AG04449 (cell line): ENCODE results near the gene WDR82.
A peak's percentile ranks its signal among the peaks of the same experiment; 100 is the strongest.

ENCODE experiments used
- CTCF ChIA-PET: fragments of 350-600 bp; formaldehyde crosslinking; extraction: SDS; loops from one replicate; lab custom pipeline; 2021; ENCODE audit warnings: antibody characterized with exemption; lab: Yijun Ruan, JAX
- POLR2A ChIA-PET: fragments of 400-600, 350-600 bp; formaldehyde crosslinking; extraction: SDS; loops from one replicate; lab custom pipeline; 2020; ENCODE audit warnings: antibody characterized with exemption, inconsistent platforms; lab: Yijun Ruan, JAX
- DNase-seq: peaks from one replicate; pipeline ENCODE4 v3.0.0-alpha.2; 2010; ENCODE audit warnings: low read depth, low spot score
- H3K4me3 ChIP-seq: 2 replicates; pipeline ENCODE4 v1.5.1; 2011; ENCODE audit warnings: low read depth, mild to moderate bottlenecking, control low read depth, low read length
- CTCF ChIP-seq: IDR thresholded peaks from one replicate; pipeline ENCODE4 v1.5.1; 2011; ENCODE audit warnings: mild to moderate bottlenecking, moderate library complexity, low read length, control low read depth, inconsistent platforms; ENCODE audit not compliant: insufficient read depth; ENCODE audit errors: missing control alignments

The WDR82 gene

GRCh38 chr3:52231502-52232278 is 46.8 kb downstream of the WDR82 start:
- DNase-seq, result no peak
- H3K4me3 ChIP-seq, result no peak overlapping the region
- peak; percentile 82 for TF ChIP-seq CTCF
- CTCF ChIA-PET, result interaction anchor here (0.8 to 14.4 kb wide), 17 partner anchors 8 to 111 kb away, joined by 3 to 336 read pairs (median 4); partner anchors contain the start of gene TLR9
- POLR2A ChIA-PET, result interaction anchor here (0.7 kb wide), 1 partner anchor 53 kb away, joined by 3 read pairs; no protein-coding TSS in a partner anchor

GRCh38 chr3:52230889-52231499 is 47.5 kb downstream of the WDR82 start:
- no peak overlapping the region for H3K4me3 ChIP-seq
- POLR2A ChIA-PET, result interaction anchor here (0.7 kb wide), 1 partner anchor 54 kb away, joined by 3 read pairs; no protein-coding TSS in a partner anchor
- DNase-seq, result no peak
- CTCF ChIA-PET, result interaction anchor here (0.7 to 14.4 kb wide), 12 partner anchors 9 to 216 kb away, joined by 3 to 336 read pairs (median 4); partner anchors contain the start of gene TLR9
- no peak for TF ChIP-seq CTCF

GRCh38 chr3:52230461-52230860 is 48.0 kb downstream of the WDR82 start:
- TF ChIP-seq CTCF, result no peak
- H3K4me3 ChIP-seq, result no peak overlapping the region
- CTCF ChIA-PET, result interaction anchor here (0.7 to 14.4 kb wide), 9 partner anchors 10 to 217 kb away, joined by 3 to 336 read pairs (median 5); partner anchors contain the start of gene TLR9
- POLR2A ChIA-PET, result no interaction called here
- DNase-seq, result no peak

- ChIA-PET CTCF (interaction anchor here (1.0 to 14.4 kb wide), 3 partner anchors 11 to 109 kb away, joined by 3 to 336 read pairs (median 50); partner anchors contain the start of gene TLR9), POLR2A (no interaction called here)
- no peak for TF ChIP-seq CTCF
- DNase-seq, result no peak
- H3K4me3 ChIP-seq, result no peak overlapping the region
Measured at GRCh38 chr3:52229656-52230055, 48.8 kb downstream of the WDR82 start.

GRCh38 chr3:52228751-52229291 is 49.6 kb downstream of the WDR82 start:
- POLR2A ChIA-PET, result no interaction called here
- no peak for TF ChIP-seq CTCF
- CTCF ChIA-PET, result interaction anchor here (1.0 to 14.4 kb wide), 3 partner anchors 10 to 110 kb away, joined by 3 to 336 read pairs (median 50); partner anchors contain the start of gene TLR9
- H3K4me3 ChIP-seq, result no peak overlapping the region
- DNase-seq, result no peak
